Measurements from ENCODE around the gene MVB12B.

MVB12B gene

GRCh38 chr9:126479515-126479914 is 152.9 kb downstream of the MVB12B start:
- DNase-seq, result no peak

DNA sequence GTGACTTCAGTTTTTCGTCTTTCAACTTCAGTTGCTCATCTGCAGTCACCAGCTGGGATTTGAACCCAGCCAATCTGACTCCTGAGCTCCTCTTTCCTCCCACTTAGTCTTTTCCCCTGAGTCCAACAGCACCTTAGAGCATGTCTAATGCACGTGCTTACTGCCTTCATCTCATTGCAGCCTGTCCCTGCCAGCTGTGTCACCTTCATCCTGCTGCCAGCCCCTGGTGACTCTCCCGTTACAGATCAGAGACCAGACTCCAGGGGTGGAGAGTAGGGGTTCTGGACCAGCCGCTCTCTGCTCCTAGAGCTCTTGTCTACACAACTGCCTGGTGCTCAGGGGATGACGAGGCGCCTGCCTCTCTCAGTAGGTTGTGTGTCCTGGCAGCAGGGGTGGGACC is 154.2 kb downstream of the MVB12B start:
- DNase-seq, result no peak

DNA sequence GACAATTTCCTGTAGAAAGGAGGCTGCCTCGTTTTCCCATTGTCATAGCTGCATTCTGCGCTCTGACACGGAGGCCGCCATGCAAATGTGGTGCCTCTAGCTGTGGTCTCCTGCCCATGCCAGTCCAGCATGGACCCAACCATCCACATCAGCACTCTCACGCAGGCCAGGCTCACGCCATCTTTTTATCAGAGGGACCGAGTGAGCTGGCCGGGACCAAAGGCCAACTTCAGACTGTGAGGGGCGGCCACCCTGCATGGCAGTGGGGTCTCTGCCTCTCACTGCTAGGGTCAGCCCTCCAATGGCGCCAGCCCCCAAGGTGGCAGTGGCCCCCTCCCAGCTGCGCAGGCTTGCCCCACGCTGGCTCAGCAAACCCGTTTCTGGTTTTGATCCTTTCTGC is 155.2 kb downstream of the MVB12B start:
- no peak for DNase-seq

GRCh38 chr9:126482361-126483044 is 155.9 kb downstream of the MVB12B start:
- no peak for DNase-seq

- DNase-seq, result peak; percentile 26
Measured at GRCh38 chr9:126483468-126484073, 156.9 kb downstream of the MVB12B start.

GRCh38 chr9:126485662-126486061 is 159.0 kb downstream of the MVB12B start:
- no peak for DNase-seq

- no peak for DNase-seq
Measured at GRCh38 chr9:126486276-126486675, 159.6 kb downstream of the MVB12B start.

GRCh38 chr9:126487856-126488255 is 161.2 kb downstream of the MVB12B start:
- DNase-seq, result no peak

- no peak for DNase-seq
Measured at GRCh38 chr9:126488310-126488709, 161.7 kb downstream of the MVB12B start.

DNA sequence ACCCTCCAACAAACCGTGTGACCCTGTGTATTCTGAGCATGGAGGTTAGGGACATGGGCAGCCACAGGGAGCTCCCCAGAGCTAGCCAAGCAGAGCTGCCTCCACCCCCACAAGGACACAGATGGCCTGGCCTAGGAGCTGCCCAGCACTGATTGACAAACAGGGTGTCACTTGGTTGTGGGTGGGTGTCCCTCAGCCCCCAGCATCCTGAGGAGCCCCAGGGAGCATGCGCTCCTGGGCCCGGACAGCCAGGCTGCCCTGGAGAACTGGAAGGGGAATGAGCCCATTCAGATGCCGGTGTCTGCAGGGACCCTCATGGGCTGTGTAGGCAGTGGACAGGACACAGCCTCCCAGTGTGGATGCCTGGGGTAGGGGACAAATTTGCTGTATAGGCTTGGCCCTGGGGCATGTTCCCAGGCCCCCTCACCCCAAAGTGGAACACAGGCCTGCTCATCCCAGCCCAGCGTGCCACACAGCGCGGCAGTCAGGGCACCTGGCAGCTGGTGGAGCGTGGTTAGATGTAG is 162.3 kb downstream of the MVB12B start:
- DNase-seq, result no peak

- no peak for DNase-seq
Measured at GRCh38 chr9:126489581-126490213, 163.1 kb downstream of the MVB12B start.

DNA sequence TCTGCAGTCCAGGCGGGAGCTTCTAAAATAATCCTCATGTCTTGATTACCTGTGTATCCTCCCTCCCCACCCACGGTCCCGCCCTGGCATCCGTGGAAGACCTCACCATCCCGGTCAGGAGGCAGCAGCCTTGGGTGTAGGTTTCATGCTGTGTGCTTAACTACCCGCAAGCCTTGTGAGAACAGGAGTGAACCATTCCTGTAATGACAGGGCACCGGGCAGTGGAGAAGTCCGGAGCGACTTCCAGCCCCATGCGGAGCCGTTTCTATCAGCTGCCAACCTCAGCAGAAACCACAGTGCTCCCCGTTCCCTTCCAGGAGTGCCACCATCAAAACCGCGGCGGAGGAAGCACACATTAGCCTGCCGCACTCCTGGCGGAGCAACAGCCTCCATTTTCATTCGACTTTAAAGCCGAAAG is 163.6 kb downstream of the MVB12B start:
- no peak for DNase-seq

DNA sequence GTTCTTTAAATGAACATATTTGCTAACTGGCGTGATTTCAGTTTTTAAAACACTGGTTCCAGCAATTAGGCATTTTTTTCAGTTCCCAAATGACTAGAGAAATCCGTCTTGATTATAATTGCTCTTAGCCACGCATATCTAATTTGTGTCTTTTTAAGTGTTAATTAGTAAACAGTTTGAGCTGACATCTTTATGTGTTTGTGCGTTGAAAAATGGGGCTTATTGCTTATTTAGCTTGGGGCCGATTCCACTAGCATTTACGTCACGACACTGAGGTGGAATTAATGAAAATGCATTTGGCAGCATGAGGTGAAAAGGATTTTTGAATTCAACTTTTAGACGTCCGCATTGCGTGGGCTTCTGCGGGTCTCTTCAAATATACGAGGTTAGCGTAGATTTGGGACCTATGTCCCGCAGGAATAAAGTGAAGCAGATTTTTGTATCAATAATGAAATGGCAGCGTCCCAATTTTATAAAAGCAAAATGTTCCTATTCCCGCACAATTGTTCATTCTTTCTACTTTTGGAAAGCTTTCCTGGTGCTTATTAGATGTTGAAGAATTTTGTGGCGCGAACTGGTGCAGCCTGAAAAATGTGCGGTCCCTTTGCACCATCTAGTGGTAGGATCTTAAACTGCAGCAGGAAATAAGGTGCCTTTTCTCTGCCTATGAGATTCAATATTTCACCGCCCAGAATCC is 164.4 kb downstream of the MVB12B start:
- DNase-seq, result peak; percentile 59

DNA sequence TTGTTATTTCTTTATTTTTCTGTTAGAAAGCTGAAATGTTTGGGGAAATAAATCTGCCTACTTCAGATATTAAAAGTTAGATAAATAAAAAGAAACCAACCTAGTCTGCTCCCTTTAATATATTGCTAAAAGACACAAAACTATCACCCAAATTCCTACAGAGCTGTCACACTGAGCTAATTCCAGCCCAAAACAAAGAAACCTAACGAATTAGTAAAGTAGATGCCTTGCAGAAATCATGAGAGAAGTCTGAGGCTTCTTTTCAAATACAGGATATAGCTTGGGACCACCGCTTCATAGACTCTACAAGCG is 164.9 kb downstream of the MVB12B start:
- DNase-seq, result no peak

- DNase-seq, result no peak
Measured at GRCh38 chr9:126491949-126492348, 165.3 kb downstream of the MVB12B start.

DNA sequence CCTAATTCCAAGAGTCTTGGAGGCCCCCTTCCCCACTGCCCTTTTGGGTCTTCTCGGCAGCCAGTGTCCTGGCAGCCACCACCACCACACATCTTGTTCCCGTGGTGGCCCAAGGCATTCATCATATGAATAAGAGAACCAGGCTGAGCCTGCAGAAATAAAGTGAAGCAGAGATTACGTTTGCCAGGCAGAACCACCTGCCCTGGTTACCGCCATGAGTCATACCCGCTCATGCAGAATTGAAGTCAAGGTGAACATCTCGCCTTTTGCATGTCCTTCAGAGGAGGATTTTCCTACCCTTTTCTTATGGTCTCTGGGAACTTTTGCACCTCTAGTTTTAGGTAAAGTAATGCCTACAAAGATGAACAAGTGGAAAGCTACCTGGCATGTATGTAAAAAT is 167.6 kb downstream of the MVB12B start:
- no peak for DNase-seq

DNA sequence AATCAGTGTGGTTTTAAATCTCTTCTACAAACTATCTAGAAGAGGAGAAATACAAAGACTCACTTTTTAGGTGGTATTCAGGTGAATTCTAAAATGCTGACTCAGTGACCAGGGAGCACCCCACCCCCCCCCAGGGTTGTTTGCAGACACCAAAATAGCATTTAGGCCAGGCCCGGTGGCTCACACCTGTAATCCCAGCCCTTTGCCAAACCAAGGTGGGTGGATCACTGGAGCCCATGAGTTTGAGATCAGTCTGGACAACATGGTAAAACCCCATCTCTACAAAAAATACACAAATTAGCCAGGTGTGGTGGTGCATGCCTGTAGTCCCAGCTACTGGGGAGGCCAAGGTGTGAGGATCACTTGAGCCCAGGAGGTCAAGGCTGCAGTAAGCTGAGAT is 168.1 kb downstream of the MVB12B start:
- no peak for DNase-seq

DNA sequence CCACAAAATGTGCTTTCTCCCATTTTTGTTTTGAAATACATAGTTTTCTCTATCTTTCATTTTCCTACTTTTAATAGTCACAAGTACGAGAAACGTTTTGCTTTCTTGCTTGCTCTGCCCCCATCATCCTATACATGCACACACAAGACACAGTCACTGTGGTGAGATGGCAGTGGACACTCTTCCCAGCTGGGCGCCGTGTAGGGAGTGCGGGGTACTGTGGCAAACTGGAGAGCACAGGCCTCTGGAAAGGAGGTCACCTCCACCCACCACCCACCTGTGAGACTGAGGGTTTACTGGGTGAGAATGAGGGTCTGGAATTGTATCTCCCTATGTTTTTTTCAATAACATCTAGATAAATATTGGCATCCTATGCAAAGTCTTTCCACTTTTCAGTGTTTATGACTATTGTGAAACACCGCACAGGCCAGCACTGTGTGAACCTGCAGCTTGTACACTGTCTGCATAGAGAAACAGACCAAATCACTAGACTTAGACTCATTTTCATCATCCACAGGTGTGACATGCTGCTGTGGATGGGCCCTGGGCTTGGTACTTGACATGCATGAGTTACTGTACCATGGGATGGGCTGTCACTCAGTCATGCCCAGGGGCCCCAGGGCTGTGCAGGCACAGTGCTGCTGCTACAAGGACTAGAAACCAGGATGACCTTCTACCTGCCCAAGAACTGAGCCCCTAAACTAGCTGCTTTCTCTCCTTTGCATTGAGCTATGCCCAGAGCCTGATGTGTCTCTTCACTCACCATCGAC is 169.0 kb downstream of the MVB12B start:
- no peak for DNase-seq

DNA sequence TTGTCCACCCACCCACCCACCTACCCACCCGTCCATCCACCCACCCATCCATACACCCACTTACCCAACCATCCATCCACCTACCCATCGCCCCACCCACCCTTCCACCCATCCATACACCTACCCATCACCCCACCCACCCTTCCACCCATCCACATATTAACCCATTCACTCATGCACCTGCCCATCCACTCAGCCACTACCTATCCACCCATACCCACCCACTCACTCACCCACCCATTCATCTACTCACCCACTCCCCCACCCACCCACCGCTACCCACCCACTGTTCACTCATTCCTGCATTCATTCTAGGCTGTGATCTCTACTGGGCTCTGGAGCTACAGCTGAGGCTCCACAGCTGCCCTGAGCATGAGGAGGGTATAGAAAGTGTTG is 169.6 kb downstream of the MVB12B start:
- no peak for DNase-seq

DNA sequence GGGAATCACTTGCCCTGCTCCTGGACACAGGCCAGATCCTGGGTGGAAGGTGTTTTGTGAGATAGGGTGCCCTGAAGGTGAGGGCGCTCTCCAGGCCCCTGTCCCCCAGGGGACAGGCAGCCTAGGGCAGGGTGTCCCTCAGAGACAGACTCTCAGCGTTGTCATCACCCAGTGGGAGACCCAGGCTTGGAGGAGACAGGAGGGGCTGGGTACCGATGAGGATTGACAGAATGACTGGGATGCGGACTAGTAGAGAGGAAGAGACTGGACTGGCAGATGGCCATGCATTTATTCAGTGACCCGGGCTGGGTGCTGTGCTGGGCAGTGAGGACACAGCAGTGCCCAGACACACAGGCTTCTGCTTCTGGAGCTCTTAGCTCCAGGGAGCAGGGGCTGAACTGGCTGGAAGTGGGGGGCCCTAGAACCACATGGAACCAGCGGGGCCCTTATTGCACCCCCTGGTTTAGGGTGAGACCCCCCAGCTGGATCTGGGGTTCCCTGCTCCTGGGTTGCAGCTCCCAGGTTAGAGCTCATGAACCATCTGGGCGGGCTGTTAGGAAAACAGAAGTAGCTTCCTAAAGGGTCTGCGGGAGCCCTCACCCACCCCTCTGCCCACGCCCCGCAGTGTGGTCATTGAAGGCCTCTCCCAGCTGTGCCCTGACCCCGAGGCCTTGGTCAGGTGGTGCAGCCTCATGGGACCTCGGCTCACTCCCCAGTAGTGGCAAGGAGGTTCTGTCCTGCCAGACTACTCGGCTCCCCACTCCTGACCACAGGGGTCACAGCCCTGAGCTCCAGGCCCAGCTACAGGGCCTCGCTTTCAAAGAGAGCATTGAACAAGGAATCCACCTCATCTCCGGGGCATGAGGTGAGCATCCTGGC is 170.4 kb downstream of the MVB12B start:
- DNase-seq, result no peak

DNA sequence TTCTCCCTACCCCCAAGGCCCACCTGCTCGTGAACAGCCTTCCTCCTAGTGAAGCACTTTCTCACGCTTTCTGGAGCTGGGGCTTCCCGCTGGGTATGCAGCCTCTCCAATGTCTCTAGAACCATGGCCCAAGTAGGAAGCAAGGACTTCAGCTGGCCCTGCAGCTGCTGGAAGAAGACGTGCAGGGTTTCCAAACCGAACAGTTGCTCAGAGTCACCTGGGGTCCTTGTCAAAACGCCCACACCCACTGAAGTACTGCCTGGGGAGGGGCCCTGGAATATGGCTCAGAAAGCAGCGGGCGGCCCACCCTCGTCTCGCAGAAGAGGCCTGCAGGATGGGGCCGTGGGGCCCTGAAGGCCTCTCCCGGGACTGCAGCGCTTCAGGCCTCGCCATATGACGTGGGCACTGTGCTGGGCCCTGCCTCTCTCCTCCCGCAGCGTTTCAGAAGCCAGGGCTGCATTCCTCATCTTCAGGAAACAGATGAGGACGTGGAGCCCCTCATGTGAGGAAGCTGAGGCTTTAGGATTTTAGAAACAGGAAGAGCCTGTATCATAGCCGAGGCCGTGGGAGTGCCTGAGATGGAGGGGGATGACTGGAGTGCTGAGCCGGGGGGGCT is 171.1 kb downstream of the MVB12B start:
- no peak for DNase-seq

DNA sequence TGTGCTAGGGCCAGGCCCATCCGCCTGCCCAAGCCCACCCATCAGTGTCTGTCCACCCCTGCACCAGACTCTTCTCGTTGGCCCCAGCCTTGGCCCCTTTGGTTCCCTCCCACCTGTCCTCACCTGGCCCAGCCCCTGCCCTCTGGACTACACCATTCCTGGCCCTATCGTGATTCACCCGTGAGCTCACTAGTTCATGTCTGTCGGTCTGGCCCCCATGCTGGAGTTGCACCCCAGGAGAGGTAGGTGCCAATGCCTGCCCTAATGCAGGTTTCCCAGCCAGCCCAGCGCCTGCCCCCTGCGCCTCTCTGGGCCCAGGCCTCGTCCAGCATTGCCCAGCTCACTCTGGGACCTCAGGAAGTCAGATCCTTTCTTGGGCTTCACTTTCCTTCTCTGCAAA is 171.7 kb downstream of the MVB12B start:
- DNase-seq, result no peak

All from NCI-H2171 (cell line).